Measurements from ENCODE around the gene IQGAP2. TPM values are rescaled to one million over a fixed set of nuclear protein-coding genes. Genes with fewer than 3 reads are reported as not detected.

Gene IQGAP2
- total and polyA plus RNA-seq, 2 of the 8 experiments (the other 6 are each of a cell fraction or from before 2014, with no cell fraction given) = 19.7 to 66.0 TPM

GRCh38 chr5:76669245-76669644 is 266.2 kb downstream of the IQGAP2 start:
- H3K4me3 ChIP-seq (ENCODE audit: extremely low read depth in 1 of 4, insufficient read depth in 2 of 4, low read depth in 3 of 4, low read length in 4 of 4) = no peak overlapping the region
- 98% methylated on average over 5 of the region's 5 CpGs; no CpG with 5 or more reads in 1 of the 2 experiments for WGBS, 2 experiments (ENCODE audit: extremely low coverage in 1 of 2, insufficient coverage in 1 of 2, insufficient read length in 1 of 2, insufficient replicate concordance in 2 of 2, low coverage in 1 of 2, low lambda C conversion rate in 2 of 2, missing lambda C conversion rate in 1 of 2)
- FAIRE-seq = no peak

More at GRCh38 chr5:76669245-76669644, 266.2 kb downstream of the IQGAP2 start:
- H2BK5ac ChIP-seq (ENCODE audit: low read depth, low read length) = no peak overlapping the region
- H3K9me3 ChIP-seq (ENCODE audit: insufficient read depth in 2 of 2, low read depth in 1 of 2, low read length in 1 of 2) = no peaks in the 10 kb centered on the region
- H2BK20ac ChIP-seq (ENCODE audit: low read length) = no peak overlapping the region
- no peak overlapping the region for H2AK5ac ChIP-seq (ENCODE audit: low read depth, low read length)
- no peak overlapping the region for H2AFZ ChIP-seq (ENCODE audit: low read length)
- H4K8ac ChIP-seq (ENCODE audit: extremely low read depth, insufficient read depth, low read length) = no peak overlapping the region
- H4K20me1 ChIP-seq (replicated peaks in 1 of 2; ENCODE audit: control insufficient read depth in 1 of 2, insufficient read depth in 2 of 2, low read length in 2 of 2) = peaks cover 0 to 5% of the 10 kb centered on the region in 2 experiments
- no peak for DNase-seq (ENCODE audit: low read depth in 1 of 2, low spot score in 2 of 2)
- H2BK12ac ChIP-seq (ENCODE audit: low read depth, low read length) = no peak overlapping the region
- no peaks in the 10 kb centered on the region for H3K79me2 ChIP-seq (ENCODE audit: control insufficient read depth in 1 of 2, insufficient read depth in 2 of 2, low read length in 2 of 2)
- TF ChIP-seq SP2 (IDR thresholded peaks at IDR 0.05; ENCODE audit: low read length) (no peak), SAP30 (IDR thresholded peaks at IDR 0.05; ENCODE audit: insufficient read depth, insufficient replicate concordance, low read length) (no peak), BCL11A (IDR thresholded peaks at IDR 0.05; ENCODE audit: low read depth in 2 of 2, low read length in 2 of 2) (no peak), KDM5A (IDR thresholded peaks at IDR 0.05; ENCODE audit: low read length) (no peak), TAF1 (IDR thresholded peaks at IDR 0.05; ENCODE audit: low read depth, low read length) (no peak), BACH1 (IDR thresholded peaks at IDR 0.05; ENCODE audit: low read length) (no peak)
- no peak overlapping the region for H4K5ac ChIP-seq (ENCODE audit: insufficient read length, low read depth, low read length)
- no peaks in the 10 kb centered on the region for H3K27me3 ChIP-seq (replicated peaks in 1 of 4; ENCODE audit: control insufficient read depth in 3 of 4, extremely low read depth in 1 of 4, insufficient read depth in 3 of 4, low read length in 3 of 4)
- no peak overlapping the region for H3K14ac ChIP-seq (ENCODE audit: insufficient read length)
- no peak overlapping the region for H3K4ac ChIP-seq (replicated peaks; ENCODE audit: insufficient read length, low read depth, low read length)
- H3K27ac ChIP-seq (ENCODE audit: low read depth, low read length) = no peak overlapping the region
- no peak overlapping the region for H3K4me2 ChIP-seq (ENCODE audit: insufficient read depth in 1 of 2, low read depth in 2 of 2, low read length in 2 of 2)
- no peak overlapping the region for H3K23ac ChIP-seq (ENCODE audit: insufficient read length)
- peaks cover 0 to 6% (median 0%) of the 10 kb centered on the region in 4 experiments; a peak in 1 of 8 replicates for H3K36me3 ChIP-seq (ENCODE audit: control insufficient read depth in 2 of 4, insufficient read depth in 4 of 4, low read length in 3 of 4)
- ChIA-PET CTCF (ENCODE audit: partially characterized antibody) (interaction anchor here (0.7 to 1.9 kb wide), 4 partner anchors 29 to 258 kb away, joined by 3 to 8 read pairs (median 3); no protein-coding TSS in a partner anchor), POLR2A (ENCODE audit: partially characterized antibody) (no interaction called here)
- no peak overlapping the region for H2BK120ac ChIP-seq (replicated peaks; ENCODE audit: low read depth, low read length)
- H3K18ac ChIP-seq (ENCODE audit: extremely low read depth, low read length) = no peak overlapping the region
- no peaks in the 10 kb centered on the region for H3K79me1 ChIP-seq (ENCODE audit: low read depth, low read length)
- H3K4me1 ChIP-seq (replicated peaks in 1 of 4; ENCODE audit: control insufficient read depth in 3 of 4, insufficient read depth in 4 of 4, low read length in 3 of 4) = no peaks in the 10 kb centered on the region
- no peaks in the 10 kb centered on the region for H3K23me2 ChIP-seq (ENCODE audit: low read depth, low read length)
- no peak overlapping the region for H2BK15ac ChIP-seq (ENCODE audit: low read length)
- H4K91ac ChIP-seq (replicated peaks; ENCODE audit: insufficient read length, low read length) = no peak overlapping the region
- H3K9ac ChIP-seq (replicated peaks in 1 of 4; ENCODE audit: extremely low read depth in 1 of 4, low read depth in 3 of 4, low read length in 3 of 4) = no peak overlapping the region
- H3K56ac ChIP-seq (replicated peaks; ENCODE audit: insufficient read length, low read depth, low read length) = no peak overlapping the region

Data from H1 (cell line).